Stimulated activated CD8-positive, alpha-beta memory T cell treated with anti-CD3 and anti-CD28 coated beads, Interleukin-15, amount 100 ng/mL, for 4 hours (primary cell): ENCODE measurements around the gene CEBPA.
A peak's percentile ranks its signal among the peaks of the same experiment; 100 is the strongest.

Experiments
- DNase-seq, 2 donors: peaks; one replicate each; pipeline ENCODE4 v3.0.0-alpha.2; 2020; ENCODE audit warnings: low read depth in 2 of 2

Gene CEBPA

GRCh38 chr19:33302175-33302973, at the start of gene CEBPA:
Gene CEBPA (minus strand): TSS chr19:33302534. CDS start chr19:33302414, 120 bp downstream.
- DNase-seq, result peak; percentile 25 to 58

GRCh38 chr19:33350538-33351309, 48.4 kb upstream of the CEBPA start:
- no peak for DNase-seq

- no peak for DNase-seq
Measured at GRCh38 chr19:33349319-33350289, 47.3 kb upstream of the CEBPA start.

GRCh38 chr19:33348301-33349010, 46.1 kb upstream of the CEBPA start:
- DNase-seq, result no peak

- no peak for DNase-seq
Measured at GRCh38 chr19:33347300-33347699, 45.0 kb upstream of the CEBPA start.

GRCh38 chr19:33346665-33347064, 44.3 kb upstream of the CEBPA start:
- no peak for DNase-seq

- no peak for DNase-seq
Measured at GRCh38 chr19:33345163-33345562, 42.8 kb upstream of the CEBPA start.

GRCh38 chr19:33344573-33344925, 42.2 kb upstream of the CEBPA start:
- DNase-seq, result no peak

- no peak for DNase-seq
Measured at GRCh38 chr19:33343859-33344572, 41.7 kb upstream of the CEBPA start.

- DNase-seq, result no peak
Measured at GRCh38 chr19:33343301-33343700, 41.0 kb upstream of the CEBPA start.

- DNase-seq, result no peak
Measured at GRCh38 chr19:33340991-33341390, 38.7 kb upstream of the CEBPA start.

GRCh38 chr19:33339016-33339984, 37.0 kb upstream of the CEBPA start:
- no peak for DNase-seq

GRCh38 chr19:33335446-33335845, 33.1 kb upstream of the CEBPA start:
- no peak for DNase-seq

GRCh38 chr19:33334271-33334670, 31.9 kb upstream of the CEBPA start:
- DNase-seq, result no peak

- no peak for DNase-seq
Measured at GRCh38 chr19:33333642-33334041, 31.3 kb upstream of the CEBPA start.

- no peak for DNase-seq
Measured at GRCh38 chr19:33333151-33333550, 30.8 kb upstream of the CEBPA start.

- no peak for DNase-seq
Measured at GRCh38 chr19:33332248-33332647, 29.9 kb upstream of the CEBPA start.

- DNase-seq, result no peak
Measured at GRCh38 chr19:33329736-33330135, 27.4 kb upstream of the CEBPA start.

GRCh38 chr19:33329060-33329459, 26.7 kb upstream of the CEBPA start:
- no peak for DNase-seq
